HG03378 (cell line): ENCODE data around the gene SRR.
A peak's percentile ranks its signal among the peaks of the same experiment; 100 is the strongest.
"Not testable (repeated sequence)": the region's sequence is repeated elsewhere in the genome, so short reads cannot be mapped to it uniquely, and the experiment has no call there.

Source experiments
- ATAC-seq: cut with Tn5 transposase; IDR thresholded peaks from one replicate; pipeline ENCODE4 v1.9.1; 2021; ENCODE audit warnings: mild to moderate bottlenecking, moderate library complexity; ENCODE audit not compliant: unreplicated experiment

SRR gene

DNA sequence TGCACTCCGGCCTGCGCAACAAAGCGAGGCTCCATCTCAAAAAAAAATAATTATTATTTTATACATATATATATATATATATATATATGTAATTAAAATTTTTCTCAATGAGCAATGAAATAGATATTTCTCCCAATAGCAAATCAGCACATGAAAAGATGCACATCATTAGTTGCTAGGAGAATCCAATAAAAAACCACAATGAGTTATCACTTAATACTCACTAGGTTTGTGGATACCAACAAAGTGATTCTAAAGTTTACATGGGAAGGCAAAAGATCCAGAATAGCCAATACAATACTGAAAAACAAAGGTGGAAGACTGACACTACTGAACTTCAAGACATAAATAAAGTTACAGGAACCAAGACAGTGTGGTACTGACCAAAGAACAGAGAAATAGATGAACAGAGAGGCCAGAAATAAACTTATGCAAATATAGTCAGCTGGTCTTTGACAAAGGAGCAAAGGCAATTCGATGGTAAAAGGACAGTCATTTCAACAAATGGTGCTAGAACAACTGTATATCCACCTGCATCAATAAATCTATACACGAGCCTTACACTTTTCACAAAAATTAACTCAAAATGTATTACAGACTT is 13.8 kb upstream of the SRR start:
- no peak for ATAC-seq

DNA sequence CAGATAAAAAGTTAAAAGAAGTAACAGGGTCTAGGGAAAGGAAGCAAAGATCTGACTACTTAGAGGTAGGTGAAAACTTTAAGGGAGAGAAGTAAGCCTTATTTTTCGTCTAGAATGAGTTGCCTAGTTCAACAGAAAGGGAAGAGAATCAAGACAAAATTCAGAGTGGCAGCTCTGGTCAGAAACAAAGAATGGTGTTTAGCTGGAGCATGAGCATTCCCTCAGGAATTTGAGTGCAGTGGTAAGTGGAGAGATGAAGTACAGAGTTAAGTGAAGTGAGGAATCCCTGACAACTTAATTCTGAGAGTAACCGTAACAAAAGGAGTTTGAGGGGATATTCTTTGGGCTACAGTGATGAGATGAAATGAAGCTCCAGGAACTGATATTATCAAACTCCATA is 11.7 kb upstream of the SRR start:
- no peak for ATAC-seq

DNA sequence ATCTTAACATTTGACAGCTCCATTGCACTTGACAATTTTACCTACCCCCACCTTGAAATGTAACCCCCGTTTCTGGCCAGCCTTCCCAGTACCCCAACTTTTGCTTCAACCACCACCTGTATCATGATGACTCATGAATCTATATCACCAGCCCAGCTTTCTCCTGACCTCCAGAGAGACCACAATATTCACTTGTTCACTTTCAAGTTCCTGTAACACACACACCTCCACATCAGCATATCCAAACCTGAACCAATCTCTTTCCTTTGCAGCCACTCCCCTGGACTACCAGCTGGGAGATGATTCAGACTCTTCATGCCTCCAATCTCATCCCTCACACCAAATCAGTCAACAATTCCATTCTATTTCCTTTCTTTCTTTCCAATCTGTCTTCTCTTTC is 8.2 kb upstream of the SRR start:
- no peak for ATAC-seq

DNA sequence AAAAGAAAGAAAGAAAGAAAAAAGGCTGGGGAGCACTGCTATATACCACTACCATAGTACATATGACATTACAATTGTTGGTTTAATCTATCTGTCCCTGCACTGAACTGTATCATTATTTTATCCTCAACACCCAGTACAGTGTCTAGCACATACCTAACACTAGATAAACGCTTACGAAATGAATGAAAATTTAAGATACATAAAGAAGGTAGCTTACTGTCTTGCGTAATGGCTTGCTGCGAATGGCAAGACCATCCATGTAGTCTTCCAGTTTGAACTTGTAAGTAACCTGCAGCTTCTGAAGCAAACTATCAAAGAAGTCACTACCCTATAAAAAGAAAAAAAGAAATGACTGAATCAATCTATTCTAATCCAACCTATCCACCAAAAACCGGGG is 6.7 kb upstream of the SRR start:
- no peak for ATAC-seq

DNA sequence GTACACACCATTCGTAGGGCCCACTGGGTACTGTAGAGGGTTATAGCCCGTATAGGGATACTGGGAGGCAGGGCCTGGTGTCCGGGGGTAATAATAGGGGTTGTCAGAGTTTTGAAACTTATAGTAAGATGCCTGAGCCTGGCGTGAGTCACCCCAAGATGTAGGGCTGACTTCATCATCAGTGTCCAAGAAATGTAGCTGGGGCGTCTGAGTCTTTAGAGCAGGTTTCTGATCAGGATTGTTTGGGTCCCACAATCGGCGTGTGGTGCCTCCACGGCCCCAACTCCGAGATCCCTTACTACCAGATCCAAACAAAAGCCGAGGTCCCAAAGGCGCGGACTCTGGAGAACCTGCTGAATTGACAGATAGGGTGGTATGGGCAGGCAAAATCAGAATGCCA is 4.6 kb upstream of the SRR start:
- no peak for ATAC-seq

DNA sequence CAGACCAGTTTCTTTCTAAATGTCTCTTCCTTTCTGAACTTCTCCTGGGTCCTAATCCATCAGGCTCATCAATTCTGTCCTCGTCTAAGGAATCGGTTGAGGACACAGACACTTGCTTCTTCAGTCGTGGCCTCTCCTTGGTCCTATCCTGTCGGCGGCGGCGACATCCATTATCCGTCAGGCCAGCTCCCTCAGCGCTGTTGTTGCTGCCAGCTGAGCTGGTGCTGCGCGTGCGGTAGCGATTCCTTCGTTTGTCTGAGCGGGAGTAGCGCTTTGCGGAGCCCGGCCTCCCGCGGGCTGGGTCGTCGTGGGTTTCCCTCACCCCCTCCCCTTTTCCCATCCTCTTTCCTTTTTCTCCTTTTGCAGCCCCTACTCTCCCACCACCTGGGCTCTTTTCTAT is 4.0 kb upstream of the SRR start:
- ATAC-seq: no peak

DNA sequence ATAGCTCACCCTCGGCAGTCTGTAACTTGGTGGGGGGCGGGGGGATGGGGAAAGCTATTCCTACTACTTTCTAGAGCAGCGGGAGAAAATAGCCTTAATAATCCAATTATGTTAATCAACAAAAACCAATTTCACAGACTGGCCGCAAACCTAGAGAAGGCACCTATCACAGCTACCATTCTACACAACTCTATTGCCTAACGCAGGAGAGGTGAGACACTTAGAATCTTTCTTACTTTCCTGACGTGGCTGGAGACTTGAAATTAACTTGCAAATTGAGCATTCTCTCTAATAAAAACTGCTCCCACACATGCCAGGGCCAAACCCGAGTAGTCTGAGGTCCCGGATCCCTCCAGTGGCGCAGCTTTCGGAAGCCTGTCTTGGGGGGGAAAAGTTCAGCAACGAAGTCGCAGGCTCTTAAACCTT is 959 bp upstream of the SRR start:
- peak; percentile 10 for ATAC-seq

DNA sequence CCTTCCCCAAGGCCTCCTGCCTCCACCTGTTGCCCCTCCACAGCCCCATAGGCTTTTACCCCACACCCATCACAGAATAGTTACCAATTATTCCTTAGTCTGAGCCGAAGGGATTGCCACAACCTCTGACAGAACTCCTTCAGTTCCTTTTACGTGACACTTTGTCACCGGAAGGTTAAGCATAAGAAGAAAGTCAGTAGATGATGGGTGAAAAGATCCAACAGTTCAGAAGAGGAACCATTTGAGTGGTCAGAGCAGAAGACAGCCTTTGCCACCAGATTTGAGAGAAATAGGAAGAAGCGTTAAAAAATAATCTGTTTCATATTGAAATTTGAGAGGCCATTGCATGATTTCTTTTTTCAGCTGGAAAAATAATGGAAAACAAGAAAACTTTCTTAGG is 1.2 kb downstream of the SRR start:
- ATAC-seq: no peak

DNA sequence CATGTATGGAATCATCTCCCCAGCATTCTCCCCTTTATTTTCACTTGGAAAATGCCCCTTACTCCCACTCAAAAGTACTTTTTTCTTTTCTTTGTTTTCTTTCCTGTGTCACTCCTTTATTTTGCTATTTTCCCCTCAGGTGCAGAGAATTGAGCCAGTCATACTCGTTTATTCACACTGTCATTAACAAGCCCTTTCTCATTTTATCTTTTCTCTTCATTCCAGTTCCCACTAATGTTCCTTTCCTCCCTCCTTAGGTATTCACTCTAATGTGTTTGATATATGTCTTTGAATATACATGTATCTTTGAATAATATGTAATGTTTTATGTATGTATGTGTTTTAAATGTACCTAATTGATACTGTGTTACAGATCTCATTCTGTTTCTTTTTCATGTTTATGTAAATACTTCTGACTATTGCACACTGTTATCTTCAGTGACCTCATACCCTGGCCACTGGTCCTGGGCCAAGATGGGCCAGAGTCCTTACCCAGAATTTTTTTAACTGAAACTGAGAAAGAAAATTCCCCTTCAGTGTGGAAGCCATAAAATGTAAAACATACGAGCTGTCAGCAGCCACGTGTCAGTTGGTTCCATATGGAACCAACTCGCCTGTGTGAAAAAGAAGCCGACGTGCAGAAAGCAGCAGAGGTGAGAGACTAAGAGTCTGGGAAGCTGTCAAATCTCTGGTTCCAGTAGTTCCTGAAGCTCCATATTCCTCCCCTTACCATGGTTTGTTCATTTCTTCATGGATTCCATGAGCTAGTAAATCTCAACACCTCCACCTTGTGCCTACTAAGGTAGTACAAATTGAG is 5.8 kb downstream of the SRR start:
- no peak for ATAC-seq

DNA sequence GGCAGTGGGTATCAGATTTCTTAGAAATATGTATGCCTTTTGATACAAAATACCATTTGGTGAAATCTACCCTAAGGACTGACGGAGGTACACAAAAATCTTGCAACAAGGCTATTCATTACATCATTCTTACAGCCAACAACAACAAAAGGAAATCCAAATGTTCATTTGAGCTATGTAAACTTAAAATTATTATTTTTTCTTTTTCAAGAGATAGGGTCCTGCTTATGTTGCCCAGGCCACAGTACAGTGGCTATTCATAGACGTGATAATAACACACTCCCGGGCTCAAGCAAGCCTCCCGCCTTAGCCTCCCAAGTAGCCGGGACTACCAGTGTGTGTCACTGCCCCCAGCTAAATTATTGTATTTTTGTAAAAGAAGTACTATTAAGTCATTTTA is 9.0 kb downstream of the SRR start:
- no peak for ATAC-seq

DNA sequence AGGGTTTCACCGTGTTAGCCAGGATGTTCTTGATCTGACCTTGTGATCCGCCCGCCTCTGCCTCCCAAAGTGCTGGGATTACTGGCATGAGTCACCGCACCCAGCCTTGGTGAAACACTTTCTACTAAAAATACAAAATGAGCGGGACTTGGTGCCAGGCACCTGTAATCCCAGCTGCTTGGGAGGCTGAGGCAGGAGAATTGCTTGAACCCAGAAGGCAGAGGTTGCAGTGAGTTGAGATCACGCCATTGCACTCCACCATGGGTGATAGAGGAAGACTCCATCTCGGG is 13.1 kb downstream of the SRR start:
- not testable (repeated sequence) for ATAC-seq

DNA sequence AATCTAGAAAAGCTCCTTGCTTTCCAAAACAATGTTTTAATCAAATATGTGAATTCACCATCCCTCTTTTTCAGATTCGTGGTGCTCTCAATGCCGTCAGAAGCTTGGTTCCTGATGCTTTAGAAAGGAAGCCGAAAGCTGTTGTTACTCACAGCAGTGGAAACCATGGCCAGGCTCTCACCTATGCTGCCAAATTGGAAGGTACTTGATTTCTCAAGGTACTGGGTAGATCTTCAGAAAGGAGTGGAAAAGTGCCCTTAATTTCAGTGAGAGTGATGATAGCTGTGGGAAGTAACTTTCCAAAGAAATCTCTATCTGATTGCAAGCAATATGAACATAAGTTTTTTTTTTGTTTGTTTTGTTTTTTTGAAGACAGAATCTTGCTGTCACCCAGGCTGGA is 14.0 kb downstream of the SRR start:
- no peak for ATAC-seq

DNA sequence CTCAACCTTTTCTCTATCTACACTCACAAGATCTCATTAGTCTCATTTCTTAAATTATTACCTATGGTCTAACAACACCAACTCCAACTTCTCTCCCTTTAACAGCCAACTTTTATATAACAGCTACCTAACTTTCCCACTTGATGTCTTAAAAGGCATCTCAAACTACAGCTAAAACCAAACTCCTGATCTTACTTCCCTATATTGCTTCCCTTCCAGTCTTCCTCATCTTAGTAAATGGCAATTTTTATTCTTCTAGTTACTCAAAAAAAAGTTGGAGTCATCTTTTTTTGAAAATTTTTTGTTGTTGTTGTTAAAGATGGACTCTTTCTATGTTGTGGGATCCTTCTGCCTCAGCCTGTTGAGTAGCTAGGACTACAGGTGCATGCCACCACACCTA is 15.3 kb downstream of the SRR start:
- ATAC-seq: no peak

DNA sequence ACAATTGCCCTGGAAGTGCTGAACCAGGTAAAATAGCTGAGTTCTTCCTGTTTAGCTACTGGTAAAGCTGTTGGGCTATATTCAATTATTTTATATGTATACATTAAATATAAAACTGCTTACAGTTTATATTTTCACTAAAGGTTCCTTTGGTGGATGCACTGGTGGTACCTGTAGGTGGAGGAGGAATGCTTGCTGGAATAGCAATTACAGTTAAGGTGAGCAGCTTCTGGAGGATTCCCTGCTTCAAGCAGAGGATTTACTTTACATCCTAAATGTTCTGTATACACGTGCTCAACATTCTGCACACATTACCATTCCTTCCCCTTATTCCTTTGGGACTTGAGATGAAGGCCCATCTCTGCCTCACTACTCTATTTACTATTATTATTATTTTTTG is 17.6 kb downstream of the SRR start:
- no peak for ATAC-seq

DNA sequence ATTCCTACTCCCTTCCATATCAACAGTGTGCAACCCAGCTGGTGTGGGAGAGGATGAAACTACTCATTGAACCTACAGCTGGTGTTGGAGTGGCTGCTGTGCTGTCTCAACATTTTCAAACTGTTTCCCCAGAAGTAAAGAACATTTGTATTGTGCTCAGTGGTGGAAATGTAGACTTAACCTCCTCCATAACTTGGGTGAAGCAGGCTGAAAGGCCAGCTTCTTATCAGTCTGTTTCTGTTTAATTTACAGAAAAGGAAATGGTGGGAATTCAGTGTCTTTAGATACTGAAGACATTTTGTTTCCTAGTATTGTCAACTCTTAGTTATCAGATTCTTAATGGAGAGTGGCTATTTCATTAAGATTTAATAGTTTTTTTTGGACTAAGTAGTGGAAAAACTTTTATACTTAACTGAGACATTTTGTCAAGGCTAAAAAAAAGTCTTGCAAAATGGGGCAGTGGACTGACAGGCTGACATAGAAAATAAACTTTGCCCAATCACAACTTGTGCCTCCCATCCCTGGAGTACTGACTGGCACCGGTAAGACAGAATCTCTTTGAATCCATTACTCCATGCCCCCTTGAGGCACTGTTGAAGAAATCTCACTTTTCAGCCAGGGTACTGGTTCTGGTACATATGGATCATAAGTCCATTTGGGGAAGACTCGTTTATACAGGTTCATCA is 20.0 kb downstream of the SRR start:
- no peak for ATAC-seq

DNA sequence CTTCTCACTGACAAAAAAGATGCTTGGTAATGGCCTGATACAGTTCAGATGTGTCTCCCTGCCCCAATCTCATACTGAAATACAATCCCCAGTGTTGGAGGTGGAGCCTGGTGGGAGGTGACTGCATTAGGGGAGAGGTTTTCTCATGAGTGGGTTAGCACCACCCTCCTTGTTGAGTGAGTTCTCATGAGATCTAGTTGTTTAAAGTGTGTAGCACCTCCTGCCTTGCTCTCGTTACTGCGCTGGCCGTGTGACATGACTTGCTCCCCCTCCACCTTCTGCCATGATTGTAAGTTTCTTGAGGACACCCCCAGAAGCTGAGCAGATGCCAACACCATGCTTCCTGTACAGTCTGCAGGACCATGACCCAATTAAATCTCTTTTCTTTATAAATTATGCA is 27.6 kb downstream of the SRR start:
- no peak for ATAC-seq

DNA sequence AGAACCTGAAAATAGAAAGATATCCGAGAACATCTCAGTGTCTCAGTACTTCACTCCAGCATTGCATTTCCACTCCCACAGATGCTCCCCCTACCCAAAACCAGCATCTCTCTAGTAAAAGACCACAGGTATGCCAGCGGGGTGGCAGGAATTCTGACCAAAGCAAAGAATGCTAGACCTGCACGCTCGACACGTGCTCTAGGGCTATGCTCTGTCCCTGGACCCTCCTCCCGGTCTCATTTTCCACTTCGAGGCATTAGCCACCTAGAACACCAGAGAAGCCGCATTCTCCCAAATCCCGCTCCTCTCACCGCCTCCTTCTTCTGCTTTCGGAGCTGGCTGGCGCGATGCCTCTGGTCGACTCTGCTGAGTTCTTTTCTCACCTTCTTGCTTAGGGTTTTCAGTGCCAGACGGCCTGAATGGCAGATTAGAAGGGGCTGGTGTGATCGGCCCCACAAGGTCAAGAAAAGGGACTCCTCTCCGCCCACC is 32.0 kb downstream of the SRR start:
- no peak for ATAC-seq

DNA sequence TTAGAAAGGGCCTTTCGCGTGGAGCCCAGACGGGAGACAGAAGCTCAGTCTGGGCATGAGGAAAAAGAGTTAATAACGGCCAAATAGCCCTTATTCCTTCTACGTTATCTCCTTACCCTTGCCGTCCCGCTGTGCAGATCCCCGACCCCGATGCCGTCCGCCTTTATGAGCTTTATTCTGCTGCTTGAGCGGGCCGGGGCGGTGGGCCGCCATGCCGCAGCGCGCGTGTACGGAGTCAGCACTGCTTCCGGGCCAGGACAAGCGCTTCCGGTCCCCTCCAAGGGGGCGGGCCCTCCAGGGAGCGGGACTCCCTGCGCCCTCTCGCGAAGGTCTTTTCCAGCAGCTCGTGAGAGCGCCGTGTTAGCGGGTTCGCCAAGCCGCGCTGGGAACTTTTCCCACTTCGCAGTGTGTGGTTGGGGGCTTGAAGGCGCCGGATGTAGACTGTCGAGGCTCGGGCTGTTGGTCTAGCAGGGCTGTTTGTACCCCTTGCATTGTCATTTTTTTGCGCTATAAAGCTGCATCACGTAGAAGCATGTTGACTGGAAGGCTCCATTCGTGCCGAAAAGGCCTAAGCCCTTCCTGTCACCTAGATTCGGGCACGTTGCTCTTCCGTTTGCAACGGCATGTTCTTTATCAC is 32.6 kb downstream of the SRR start, which contains the start of gene TSR1:
Gene TSR1, minus strand, starts transcription at position 243 of the 637 bp plus-strand sequence. Its CDS starts 30 bp downstream, at position 213.
- ATAC-seq: peak; percentile 52

DNA sequence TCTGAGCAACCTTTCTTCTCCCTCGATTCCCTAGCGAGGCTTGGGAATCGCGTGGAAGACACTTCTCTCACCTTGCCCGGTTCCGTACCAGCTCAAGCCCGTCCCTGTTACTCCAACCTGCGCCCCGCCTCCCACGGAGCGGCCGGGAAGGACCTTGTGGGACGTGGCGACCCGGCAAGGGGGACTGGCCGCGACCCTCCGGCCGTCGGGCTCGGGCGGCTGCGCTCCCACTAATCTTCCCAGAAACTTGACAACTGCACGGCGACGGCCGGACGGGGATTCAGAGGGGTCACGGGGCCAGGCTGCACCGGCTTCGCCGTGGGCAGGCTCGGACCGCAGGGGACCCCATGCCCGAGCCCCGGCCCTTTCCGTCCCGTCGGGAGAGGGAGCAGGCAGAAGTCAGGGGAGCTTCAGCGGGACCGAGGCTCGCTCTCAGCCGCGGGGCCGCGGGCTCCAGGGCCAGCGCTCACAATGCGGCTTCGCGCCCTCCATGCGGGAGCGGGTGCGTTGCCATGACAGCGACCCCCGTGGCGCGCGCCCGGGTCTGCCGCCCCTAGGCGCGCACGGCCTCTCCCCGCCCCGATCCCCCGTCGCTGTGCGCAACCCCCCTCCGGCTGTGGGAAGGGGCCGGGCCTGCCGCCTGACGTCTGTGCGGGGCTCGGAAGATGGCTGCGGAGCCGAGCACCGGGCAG is 33.2 kb downstream of the SRR start, which contains the start of gene SGSM2:
Gene SGSM2, plus strand, starts transcription at position 650 of the 692 bp plus-strand sequence. CDS start 188 bp downstream, outside the sequence.
- ATAC-seq: no peak

DNA sequence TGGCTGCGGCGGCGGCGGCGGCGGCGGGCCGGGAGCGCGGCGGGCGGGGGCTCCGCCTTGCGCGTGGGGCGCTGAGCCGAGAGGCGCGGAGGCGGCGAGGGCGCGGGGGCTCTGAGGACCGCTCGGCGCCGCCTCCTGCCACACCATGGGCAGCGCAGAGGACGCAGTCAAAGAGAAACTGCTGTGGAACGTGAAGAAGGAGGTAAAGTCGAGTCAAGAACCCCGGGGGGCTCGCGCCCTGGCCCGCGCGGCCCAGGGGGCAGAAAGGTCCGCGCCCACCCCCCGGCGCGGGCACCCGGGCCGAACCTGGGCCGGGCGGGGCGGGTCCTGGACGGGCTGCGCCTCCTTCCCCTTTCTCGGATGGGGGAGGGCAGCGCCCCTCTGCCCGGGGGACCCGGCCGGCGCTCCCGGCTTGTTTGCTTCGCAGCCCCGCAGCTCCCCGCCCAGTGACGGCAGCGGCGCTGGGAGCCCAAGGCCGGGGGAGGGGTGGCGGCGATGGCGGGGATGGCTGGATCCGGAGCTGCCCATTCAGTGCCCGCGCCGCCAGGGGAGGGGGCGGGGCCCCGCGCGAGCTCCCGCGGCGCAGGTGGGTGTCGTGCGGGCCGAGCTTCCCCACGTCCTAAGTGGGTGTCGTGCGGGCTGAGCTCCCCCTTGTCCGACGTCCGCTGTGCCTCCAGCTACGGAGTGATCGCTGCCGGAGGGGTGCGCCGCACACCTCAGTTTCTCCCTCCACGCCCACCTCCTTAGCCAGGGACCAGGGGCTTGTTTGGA is 34.0 kb downstream of the SRR start:
- no peak for ATAC-seq
